ENCODE measurements around the gene LCE3E. TPM values are rescaled to one million over a fixed set of nuclear protein-coding genes. Genes with fewer than 3 reads are reported as not detected.

LCE3E gene

Small RNAs within 50 kb of the gene (small RNA-seq; reads per million reads assigned to genes)
- not detected for gene LCE3B
